Measurements from ENCODE around the gene B9D1. TPM values are rescaled to one million over a fixed set of nuclear protein-coding genes. Genes with fewer than 3 reads are reported as not detected.

The B9D1 gene
- total RNA-seq, 3 donors from 2014 or later, result 14.4 to 29.2 (median 28.4) TPM

DNA sequence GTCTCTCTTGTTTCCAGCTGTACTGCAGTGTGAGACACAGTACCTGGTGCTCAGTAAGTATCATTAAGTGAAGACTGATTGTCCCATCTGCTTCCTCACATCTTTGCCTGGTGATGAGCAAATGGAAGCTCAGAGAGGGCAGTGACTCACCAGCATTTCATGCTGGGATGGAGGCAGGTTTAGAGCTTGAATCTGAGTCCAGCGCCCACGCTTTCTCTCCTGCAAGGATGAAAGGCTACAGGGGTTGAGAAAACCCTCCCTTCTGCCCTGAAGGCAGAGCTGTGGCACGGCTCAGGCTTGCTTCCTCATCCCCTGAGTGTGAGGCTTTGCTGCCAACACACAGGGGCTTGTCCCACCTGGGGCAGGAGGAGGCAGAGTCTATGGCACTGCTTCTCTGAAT is 47.0 kb upstream of the B9D1 start:
- Histone ChIP-seq H3K9me3 (no peaks in the 10 kb centered on the region), H3K27ac (no peak overlapping the region), H3K27me3 (no peaks in the 10 kb centered on the region), H3K4me1 (no peaks in the 10 kb centered on the region), H3K36me3 (no peaks in the 10 kb centered on the region), H3K4me3 (no peak overlapping the region)
- DNase-seq (ENCODE audit: low spot score in 2 of 2), result no peak
- TF ChIP-seq POLR2A (IDR thresholded peaks at IDR 0.05) (no peak), POLR2AphosphoS5 (IDR thresholded peaks at IDR 0.05) (no peak)
- TF ChIP-seq, protein P1, sequence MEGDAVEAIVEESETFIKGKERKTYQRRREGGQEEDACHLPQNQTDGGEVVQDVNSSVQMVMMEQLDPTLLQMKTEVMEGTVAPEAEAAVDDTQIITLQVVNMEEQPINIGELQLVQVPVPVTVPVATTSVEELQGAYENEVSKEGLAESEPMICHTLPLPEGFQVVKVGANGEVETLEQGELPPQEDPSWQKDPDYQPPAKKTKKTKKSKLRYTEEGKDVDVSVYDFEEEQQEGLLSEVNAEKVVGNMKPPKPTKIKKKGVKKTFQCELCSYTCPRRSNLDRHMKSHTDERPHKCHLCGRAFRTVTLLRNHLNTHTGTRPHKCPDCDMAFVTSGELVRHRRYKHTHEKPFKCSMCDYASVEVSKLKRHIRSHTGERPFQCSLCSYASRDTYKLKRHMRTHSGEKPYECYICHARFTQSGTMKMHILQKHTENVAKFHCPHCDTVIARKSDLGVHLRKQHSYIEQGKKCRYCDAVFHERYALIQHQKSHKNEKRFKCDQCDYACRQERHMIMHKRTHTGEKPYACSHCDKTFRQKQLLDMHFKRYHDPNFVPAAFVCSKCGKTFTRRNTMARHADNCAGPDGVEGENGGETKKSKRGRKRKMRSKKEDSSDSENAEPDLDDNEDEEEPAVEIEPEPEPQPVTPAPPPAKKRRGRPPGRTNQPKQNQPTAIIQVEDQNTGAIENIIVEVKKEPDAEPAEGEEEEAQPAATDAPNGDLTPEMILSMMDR (IDR thresholded peaks at IDR 0.05), result no peak
- intact Hi-C loops (cut with DNase I; ENCODE audit: low total_unique reads), result no loop called here

DNA sequence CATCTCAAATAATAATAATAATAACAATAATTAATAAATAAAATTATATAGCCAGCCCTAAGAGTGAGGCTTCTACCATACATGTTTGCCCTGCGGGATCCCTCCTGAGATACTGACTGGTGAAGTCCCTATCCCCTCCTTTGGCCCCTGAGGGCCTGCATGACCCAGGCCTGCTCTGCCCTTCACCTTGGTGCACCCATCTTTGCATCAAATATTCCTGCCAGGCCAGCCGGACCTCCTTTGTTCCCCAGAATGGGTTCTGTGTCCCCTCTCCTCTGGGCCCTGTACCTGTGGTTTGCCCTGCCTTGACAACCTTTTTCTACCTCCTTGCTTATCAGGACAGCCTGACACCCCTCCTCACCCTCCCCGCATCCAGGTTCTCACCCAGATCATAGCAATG is 46.5 kb upstream of the B9D1 start:
- intact Hi-C loops (cut with DNase I; ENCODE audit: low total_unique reads), result no loop called here
- DNase-seq (ENCODE audit: low spot score in 2 of 2), result no peak

DNA sequence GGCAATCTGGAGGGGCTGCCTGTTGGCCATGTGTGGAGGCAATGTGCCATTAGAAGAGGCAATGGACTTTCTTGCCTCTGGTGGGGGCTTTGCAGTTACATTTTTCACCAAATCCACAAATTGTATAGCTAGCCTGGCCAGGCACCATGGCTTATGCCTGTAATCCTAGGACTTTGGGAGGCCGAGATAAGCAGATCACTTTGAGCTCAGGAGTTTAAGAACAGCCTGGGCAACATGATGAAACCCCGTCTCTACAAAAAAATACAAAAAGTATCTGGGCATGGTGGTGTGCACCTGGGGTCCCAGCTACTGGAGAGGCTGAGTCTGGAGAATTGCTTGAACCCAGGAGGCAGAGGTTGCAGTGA is 45.8 kb upstream of the B9D1 start:
- H3K9me3 ChIP-seq, result no peaks in the 10 kb centered on the region
- intact Hi-C loops (cut with DNase I; ENCODE audit: low total_unique reads), result no loop called here
- H3K4me3 ChIP-seq, result no peak overlapping the region
- no peaks in the 10 kb centered on the region for H3K36me3 ChIP-seq
- DNase-seq (ENCODE audit: low spot score in 2 of 2), result no peak
- H3K27me3 ChIP-seq, result no peaks in the 10 kb centered on the region
- no peak for TF ChIP-seq POLR2A (IDR thresholded peaks at IDR 0.05)
- no peak for TF ChIP-seq POLR2AphosphoS5 (IDR thresholded peaks at IDR 0.05)
- TF ChIP-seq, protein P1 (IDR thresholded peaks at IDR 0.05), result no peak
- H3K4me1 ChIP-seq, result no peaks in the 10 kb centered on the region
- H3K27ac ChIP-seq, result no peak overlapping the region

More for the DNA sequence above, 46.5 kb upstream of the B9D1 start:
- Histone ChIP-seq H3K4me1 (no peaks in the 10 kb centered on the region), H3K4me3 (no peak overlapping the region), H3K27me3 (no peaks in the 10 kb centered on the region), H3K27ac (no peak overlapping the region), H3K9me3 (no peaks in the 10 kb centered on the region), H3K36me3 (no peaks in the 10 kb centered on the region)
- TF ChIP-seq POLR2AphosphoS5 (IDR thresholded peaks at IDR 0.05), result no peak
- TF ChIP-seq, protein P1 (IDR thresholded peaks at IDR 0.05), result no peak
- no peak for TF ChIP-seq POLR2A (IDR thresholded peaks at IDR 0.05)

DNA sequence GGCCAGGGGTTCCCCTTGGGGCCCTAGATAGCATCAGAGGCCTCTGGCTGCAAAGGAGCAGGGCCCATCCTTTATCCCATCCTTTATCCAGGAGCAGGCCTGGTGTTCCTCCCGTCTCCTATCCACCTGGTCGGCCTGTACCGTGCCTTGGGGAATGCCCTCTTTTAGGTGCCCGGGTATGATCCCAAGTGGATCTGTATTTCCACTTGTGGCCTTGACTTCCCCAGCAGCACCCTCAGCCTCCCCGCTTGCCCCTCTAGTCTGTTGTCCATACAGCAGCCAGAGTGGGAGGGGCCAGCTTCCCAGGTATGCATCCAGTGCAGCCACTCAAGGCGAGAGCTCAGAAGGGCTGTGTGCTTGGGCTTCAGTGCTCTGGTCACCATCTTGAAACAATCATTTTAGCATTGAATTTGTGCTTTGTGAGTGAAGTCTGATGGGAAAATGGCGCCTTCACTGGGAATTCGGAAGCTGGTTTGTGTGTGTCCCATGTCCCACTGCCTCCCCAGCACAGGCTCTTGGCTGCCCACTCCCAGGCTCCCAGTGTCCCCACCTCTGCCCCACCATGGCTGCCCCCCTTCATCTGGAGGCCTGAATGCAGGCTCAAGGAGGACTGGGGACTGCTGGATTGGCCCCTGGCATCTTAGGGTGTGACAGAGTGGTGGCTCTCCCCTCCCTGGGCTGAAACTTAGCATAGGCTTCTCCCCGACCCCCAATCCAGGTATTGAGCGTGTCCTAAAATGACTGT is 45.2 kb upstream of the B9D1 start:
- TF ChIP-seq, protein P1 (IDR thresholded peaks at IDR 0.05), result no peak
- no peak for TF ChIP-seq POLR2AphosphoS5 (IDR thresholded peaks at IDR 0.05)
- no peak for TF ChIP-seq POLR2A (IDR thresholded peaks at IDR 0.05)
- intact Hi-C loops (cut with DNase I; ENCODE audit: low total_unique reads), result no loop called here

DNA sequence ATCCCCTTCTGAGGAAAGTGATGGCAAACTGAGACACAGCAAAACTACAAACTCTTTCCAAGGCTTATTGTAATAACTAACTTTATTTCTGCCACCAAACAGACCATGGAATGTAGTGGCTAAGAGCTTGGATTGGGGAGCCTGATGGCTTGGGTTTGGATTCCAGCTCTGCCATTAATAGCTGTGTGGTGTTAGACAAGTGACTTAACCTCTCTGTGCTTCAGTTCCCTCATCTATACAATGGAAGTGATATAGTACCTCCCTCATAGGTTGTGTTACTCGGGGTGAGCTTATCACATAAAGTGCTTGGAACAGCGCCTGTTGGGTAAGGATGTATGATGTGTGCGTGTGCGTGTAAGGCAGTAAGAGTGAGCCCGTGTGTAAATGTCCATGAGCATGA is 42.6 kb upstream of the B9D1 start:
- TF ChIP-seq POLR2A (IDR thresholded peaks at IDR 0.05) (no peak), POLR2AphosphoS5 (IDR thresholded peaks at IDR 0.05) (no peak)
- TF ChIP-seq, protein P1 (IDR thresholded peaks at IDR 0.05), result no peak
- intact Hi-C loops (cut with DNase I; ENCODE audit: low total_unique reads), result no loop called here
- H3K27me3 ChIP-seq, result no peaks in the 10 kb centered on the region
- no peaks in the 10 kb centered on the region for H3K4me1 ChIP-seq
- no peak for DNase-seq (ENCODE audit: low spot score in 2 of 2)
- H3K4me3 ChIP-seq, result no peak overlapping the region
- no peaks in the 10 kb centered on the region for H3K9me3 ChIP-seq
- no peak overlapping the region for H3K27ac ChIP-seq
- H3K36me3 ChIP-seq, result no peaks in the 10 kb centered on the region

More for the DNA sequence above, 45.2 kb upstream of the B9D1 start:
- H3K4me3 ChIP-seq, result no peak overlapping the region
- no peaks in the 10 kb centered on the region for H3K27me3 ChIP-seq
- no peaks in the 10 kb centered on the region for H3K9me3 ChIP-seq
- no peaks in the 10 kb centered on the region for H3K4me1 ChIP-seq
- no peak overlapping the region for H3K27ac ChIP-seq
- no peak for DNase-seq (ENCODE audit: low spot score in 2 of 2)
- no peaks in the 10 kb centered on the region for H3K36me3 ChIP-seq
